ENCODE data around the gene GCN1. TPM values are rescaled to one million over a fixed set of nuclear protein-coding genes. Genes with fewer than 3 reads are reported as not detected.
A peak's percentile ranks its signal among the peaks of the same experiment; 100 is the strongest.

Gene GCN1
- total RNA-seq (77.6 TPM), polyA plus RNA-seq (ENCODE audit: insufficient read depth, low read depth, low replicate concordance) (12.2 TPM)
- long read RNA-seq, donor 1 = 0 reads
- long read RNA-seq, donor 2, partial matches to known transcripts = 0 of 2 reads
- long read RNA-seq, donor 2, other reads (novel, unspliced or antisense) = 0 of 2 reads
- long read RNA-seq, donor 3 = 0 reads
- long read RNA-seq, donor 4, full-length matches to known transcripts = 1 of 15 reads
- long read RNA-seq, donor 4, partial matches to known transcripts = 14 of 15 reads
- long read RNA-seq, donor 4, other reads (novel, unspliced or antisense) = 0 of 15 reads
- long read RNA-seq, donor 5 = 0 reads
- long read RNA-seq, donor 6, partial matches to known transcripts = 0 of 1 reads
- long read RNA-seq, donor 6, other reads (novel, unspliced or antisense) = 0 of 1 reads
- long read RNA-seq, donor 7, full-length matches to known transcripts = 1 of 44 reads
- long read RNA-seq, donor 7, partial matches to known transcripts = 38 of 44 reads
- long read RNA-seq, donor 7, other reads (novel, unspliced or antisense) = 5 of 44 reads
- long read RNA-seq, donor 8, partial matches to known transcripts = 0 of 1 reads
- long read RNA-seq, donor 8, other reads (novel, unspliced or antisense) = 0 of 1 reads
- long read RNA-seq, donor 9, partial matches to known transcripts = 0 of 1 reads
- long read RNA-seq, donor 9, other reads (novel, unspliced or antisense) = 0 of 1 reads
- long read RNA-seq, donor 10, partial matches to known transcripts = 0 of 1 reads
- long read RNA-seq, donor 10, other reads (novel, unspliced or antisense) = 0 of 1 reads

- H3K27me3 ChIP-seq (ENCODE audit: control insufficient read depth, insufficient read depth, low read length) = no peaks in the 10 kb centered on the region
- H3K9ac ChIP-seq (ENCODE audit: low read length in 3 of 3) = peak within 1 kb of the TSS; percentile 50 to 91 (median 71)
- DNase-seq = peak; percentile 83 to 95 (median 88)
- H3K27ac ChIP-seq (ENCODE audit: low read depth in 2 of 2, low read length in 2 of 2) = peak within 1 kb of the TSS; percentile 43 to 82
- peaks cover 2 to 9% (median 4%) of the 10 kb centered on the region in 3 donors for H3K4me1 ChIP-seq (ENCODE audit: control insufficient read depth in 2 of 3, insufficient read depth in 2 of 3, low read depth in 1 of 3, low read length in 3 of 3)
- TF ChIP-seq, protein P1, sequence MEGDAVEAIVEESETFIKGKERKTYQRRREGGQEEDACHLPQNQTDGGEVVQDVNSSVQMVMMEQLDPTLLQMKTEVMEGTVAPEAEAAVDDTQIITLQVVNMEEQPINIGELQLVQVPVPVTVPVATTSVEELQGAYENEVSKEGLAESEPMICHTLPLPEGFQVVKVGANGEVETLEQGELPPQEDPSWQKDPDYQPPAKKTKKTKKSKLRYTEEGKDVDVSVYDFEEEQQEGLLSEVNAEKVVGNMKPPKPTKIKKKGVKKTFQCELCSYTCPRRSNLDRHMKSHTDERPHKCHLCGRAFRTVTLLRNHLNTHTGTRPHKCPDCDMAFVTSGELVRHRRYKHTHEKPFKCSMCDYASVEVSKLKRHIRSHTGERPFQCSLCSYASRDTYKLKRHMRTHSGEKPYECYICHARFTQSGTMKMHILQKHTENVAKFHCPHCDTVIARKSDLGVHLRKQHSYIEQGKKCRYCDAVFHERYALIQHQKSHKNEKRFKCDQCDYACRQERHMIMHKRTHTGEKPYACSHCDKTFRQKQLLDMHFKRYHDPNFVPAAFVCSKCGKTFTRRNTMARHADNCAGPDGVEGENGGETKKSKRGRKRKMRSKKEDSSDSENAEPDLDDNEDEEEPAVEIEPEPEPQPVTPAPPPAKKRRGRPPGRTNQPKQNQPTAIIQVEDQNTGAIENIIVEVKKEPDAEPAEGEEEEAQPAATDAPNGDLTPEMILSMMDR (IDR thresholded peaks at IDR 0.05; ENCODE audit: borderline replicate concordance, extremely low read depth, insufficient read depth) = no peak
- FAIRE-seq = no peak
- intact Hi-C loops (cut with DNase I) = no loop called here
- peaks cover 10 to 27% (median 15%) of the 10 kb centered on the region in 3 donors for H3K36me3 ChIP-seq (ENCODE audit: control insufficient read depth in 2 of 3, insufficient read depth in 3 of 3, low read length in 3 of 3)
- peak within 1 kb of the TSS; percentile 78 to 83 (median 82) for H3K4me3 ChIP-seq (ENCODE audit: low read length in 3 of 3)
- no peaks in the 10 kb centered on the region for H3K9me3 ChIP-seq (ENCODE audit: control insufficient read depth in 2 of 3, insufficient read depth in 1 of 3, low read length in 3 of 3)
Measured at GRCh38 chr12:120194534-120195395, at the start of gene GCN1. Gene GCN1 (minus strand): TSS chr12:120194715. CDS start chr12:120194697, 18 bp downstream.

DNA sequence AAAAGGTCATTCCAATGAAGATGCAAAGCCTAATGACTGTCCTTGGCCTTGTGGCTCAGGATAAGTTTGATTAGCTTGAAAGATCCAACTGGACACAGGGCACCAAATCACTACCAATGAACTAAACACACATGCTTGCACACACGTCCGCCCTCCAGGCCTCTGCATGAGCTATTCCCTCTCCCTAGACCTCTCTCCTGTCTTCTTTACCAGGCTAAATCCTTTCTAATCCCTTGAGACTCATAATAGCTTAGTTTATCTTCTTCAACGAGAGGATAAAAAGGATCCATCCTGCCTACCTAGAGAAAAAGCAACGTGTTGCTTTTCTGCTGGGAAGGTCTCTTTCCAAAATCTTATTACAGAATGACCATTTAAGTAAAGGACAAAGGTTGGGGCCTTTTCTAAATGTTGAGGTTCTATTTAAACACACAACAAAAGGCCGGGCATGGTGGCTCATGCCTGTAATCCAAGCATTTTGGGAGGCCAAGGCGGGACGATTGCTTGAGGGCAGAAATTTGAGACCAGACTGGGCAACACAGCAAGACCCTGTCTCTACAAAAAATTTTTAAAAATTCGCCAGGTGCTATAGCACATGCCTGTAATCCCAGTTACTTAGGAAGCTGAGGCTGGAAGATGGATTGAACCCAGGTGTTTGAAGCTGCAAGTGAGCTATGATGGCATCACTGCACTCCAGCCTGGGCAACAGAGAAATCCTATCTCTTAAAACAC lies 48.6 kb upstream of the GCN1 start:
- Histone ChIP-seq H3K9me3 (ENCODE audit: control insufficient read depth in 2 of 3, insufficient read depth in 1 of 3, low read length in 3 of 3) (no peaks in the 10 kb centered on the region), H3K27ac (ENCODE audit: low read depth in 2 of 2, low read length in 2 of 2) (peak overlapping the region; percentile 69 to 74), H3K9ac (ENCODE audit: low read length in 3 of 3) (peak overlapping the region in 1 of 3 donors; percentile 1), H3K27me3 (ENCODE audit: control insufficient read depth, insufficient read depth, low read length) (no peaks in the 10 kb centered on the region), H3K36me3 (ENCODE audit: control insufficient read depth in 2 of 3, insufficient read depth in 3 of 3, low read length in 3 of 3) (no peaks in the 10 kb centered on the region), H3K4me1 (ENCODE audit: control insufficient read depth in 2 of 3, insufficient read depth in 2 of 3, low read depth in 1 of 3, low read length in 3 of 3) (peaks cover 0 to 54% (median 52%) of the 10 kb centered on the region in 3 donors), H3K4me3 (ENCODE audit: low read length in 3 of 3) (no peak overlapping the region)
- no peak for FAIRE-seq
- TF ChIP-seq, protein P1 (IDR thresholded peaks at IDR 0.05; ENCODE audit: borderline replicate concordance, extremely low read depth, insufficient read depth) = no peak
- no peak for DNase-seq
- intact Hi-C loops (cut with DNase I) = no loop called here

- TF ChIP-seq, protein P1 (IDR thresholded peaks at IDR 0.05; ENCODE audit: borderline replicate concordance, extremely low read depth, insufficient read depth) = no peak
- H3K4me3 ChIP-seq (ENCODE audit: low read length in 3 of 3) = no peak overlapping the region
- H3K36me3 ChIP-seq (ENCODE audit: control insufficient read depth in 2 of 3, insufficient read depth in 3 of 3, low read length in 3 of 3) = no peaks in the 10 kb centered on the region
- intact Hi-C loops (cut with DNase I) = no loop called here
- no peaks in the 10 kb centered on the region for H3K9me3 ChIP-seq (ENCODE audit: control insufficient read depth in 2 of 3, insufficient read depth in 1 of 3, low read length in 3 of 3)
- no peaks in the 10 kb centered on the region for H3K27me3 ChIP-seq (ENCODE audit: control insufficient read depth, insufficient read depth, low read length)
- peak in 1 of 5 donors; percentile 78 for DNase-seq
- H3K27ac ChIP-seq (ENCODE audit: low read depth in 2 of 2, low read length in 2 of 2) = peak overlapping the region; percentile 34 to 80
- peak overlapping the region in 1 of 3 donors; percentile 28 for H3K9ac ChIP-seq (ENCODE audit: low read length in 3 of 3)
- no peak for FAIRE-seq
- H3K4me1 ChIP-seq (ENCODE audit: control insufficient read depth in 2 of 3, insufficient read depth in 2 of 3, low read depth in 1 of 3, low read length in 3 of 3) = peaks cover 0 to 61% (median 50%) of the 10 kb centered on the region in 3 donors
Measured at GRCh38 chr12:120242275-120242799, 47.8 kb upstream of the GCN1 start.
